Measurements from ENCODE around the gene LAPTM5.

GRCh38 chr1:30727824-30728223, 29.8 kb downstream of the LAPTM5 start:
- no peak for TF ChIP-seq BHLHE40 (IDR thresholded peaks at IDR 0.05; ENCODE audit: borderline replicate concordance)
- no peak for TF ChIP-seq ARNT (IDR thresholded peaks at IDR 0.05)
- no peak for TF ChIP-seq NFRKB (IDR thresholded peaks at IDR 0.05)
- TF ChIP-seq CTBP1 (IDR thresholded peaks at IDR 0.05; ENCODE audit: borderline replicate concordance): no peak
- no peak for TF ChIP-seq ELF4 (IDR thresholded peaks at IDR 0.05)

Data from HEK293T (cell line).